22Rv1 (cell line): ENCODE results near the gene CDC14A.

Experiments used
- ZFX ChIP-seq: fragments of 450-650 bp; IDR thresholded peaks from 2 replicates; pipeline ENCODE4 v1.6.1; 2017; ENCODE audit warnings: antibody characterized with exemption, borderline replicate concordance
- TF ChIP-seq, protein P1 (sequence below): fragments of 450-650 bp; IDR thresholded peaks from 2 replicates; pipeline ENCODE4 v1.5.1; 2017; ENCODE audit warnings: mild to moderate bottlenecking

DNA sequence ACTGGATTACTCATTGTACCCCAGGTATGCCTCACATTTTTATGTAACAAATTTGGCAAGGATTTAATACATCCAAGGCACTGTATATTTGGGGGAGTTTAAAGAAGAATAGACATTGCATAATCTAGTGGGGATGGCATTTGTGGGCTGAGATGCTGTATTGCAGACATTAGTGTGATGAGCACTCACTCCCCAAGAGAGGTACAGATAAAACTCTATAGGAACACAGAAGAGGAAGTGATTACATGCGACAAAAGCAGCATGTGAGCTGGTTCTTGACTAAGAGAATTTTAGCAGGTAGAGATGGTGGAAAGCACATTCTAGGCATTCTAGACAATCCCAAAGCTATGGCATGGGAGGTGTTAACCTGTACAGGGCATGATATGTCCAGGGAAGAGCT is 24.2 kb upstream of the CDC14A start:
- TF ChIP-seq, protein P1, sequence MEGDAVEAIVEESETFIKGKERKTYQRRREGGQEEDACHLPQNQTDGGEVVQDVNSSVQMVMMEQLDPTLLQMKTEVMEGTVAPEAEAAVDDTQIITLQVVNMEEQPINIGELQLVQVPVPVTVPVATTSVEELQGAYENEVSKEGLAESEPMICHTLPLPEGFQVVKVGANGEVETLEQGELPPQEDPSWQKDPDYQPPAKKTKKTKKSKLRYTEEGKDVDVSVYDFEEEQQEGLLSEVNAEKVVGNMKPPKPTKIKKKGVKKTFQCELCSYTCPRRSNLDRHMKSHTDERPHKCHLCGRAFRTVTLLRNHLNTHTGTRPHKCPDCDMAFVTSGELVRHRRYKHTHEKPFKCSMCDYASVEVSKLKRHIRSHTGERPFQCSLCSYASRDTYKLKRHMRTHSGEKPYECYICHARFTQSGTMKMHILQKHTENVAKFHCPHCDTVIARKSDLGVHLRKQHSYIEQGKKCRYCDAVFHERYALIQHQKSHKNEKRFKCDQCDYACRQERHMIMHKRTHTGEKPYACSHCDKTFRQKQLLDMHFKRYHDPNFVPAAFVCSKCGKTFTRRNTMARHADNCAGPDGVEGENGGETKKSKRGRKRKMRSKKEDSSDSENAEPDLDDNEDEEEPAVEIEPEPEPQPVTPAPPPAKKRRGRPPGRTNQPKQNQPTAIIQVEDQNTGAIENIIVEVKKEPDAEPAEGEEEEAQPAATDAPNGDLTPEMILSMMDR: no peak
- no peak for TF ChIP-seq ZFX
